ENCODE data around the gene VANGL1. TPM values are rescaled to one million over a fixed set of nuclear protein-coding genes. Genes with fewer than 3 reads are reported as not detected.

The VANGL1 gene
- total RNA-seq, 1 donor from 2014 or later: 15.2 TPM

DNA sequence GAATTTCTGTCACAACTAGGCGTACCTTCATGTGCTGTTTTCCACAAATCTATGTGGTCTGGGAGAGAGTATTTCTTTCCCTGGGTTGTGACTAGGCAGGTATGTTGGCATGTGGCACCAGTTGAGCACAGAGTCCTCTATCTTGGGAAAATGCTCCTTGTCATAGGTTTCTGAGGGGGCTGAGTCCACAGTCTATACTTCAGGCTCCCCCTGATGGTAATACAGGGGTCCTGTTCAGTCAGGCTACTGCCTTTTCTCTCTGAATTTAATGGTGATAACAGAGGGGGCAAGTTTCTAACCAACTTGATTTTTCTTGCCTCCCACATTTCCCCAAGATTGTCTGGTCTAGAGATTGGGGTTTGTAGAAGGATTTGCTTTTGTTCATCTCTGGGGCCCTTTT is 35.8 kb downstream of the VANGL1 start:
- Histone ChIP-seq H3K4me3 (ENCODE audit: low read depth, low read length) (no peak overlapping the region), H3K36me3 (ENCODE audit: control insufficient read depth, insufficient read depth, low read length) (no peaks in the 10 kb centered on the region), H3K27me3 (ENCODE audit: control insufficient read depth, insufficient read depth, low read length) (no peaks in the 10 kb centered on the region)
- TF ChIP-seq, protein P1, sequence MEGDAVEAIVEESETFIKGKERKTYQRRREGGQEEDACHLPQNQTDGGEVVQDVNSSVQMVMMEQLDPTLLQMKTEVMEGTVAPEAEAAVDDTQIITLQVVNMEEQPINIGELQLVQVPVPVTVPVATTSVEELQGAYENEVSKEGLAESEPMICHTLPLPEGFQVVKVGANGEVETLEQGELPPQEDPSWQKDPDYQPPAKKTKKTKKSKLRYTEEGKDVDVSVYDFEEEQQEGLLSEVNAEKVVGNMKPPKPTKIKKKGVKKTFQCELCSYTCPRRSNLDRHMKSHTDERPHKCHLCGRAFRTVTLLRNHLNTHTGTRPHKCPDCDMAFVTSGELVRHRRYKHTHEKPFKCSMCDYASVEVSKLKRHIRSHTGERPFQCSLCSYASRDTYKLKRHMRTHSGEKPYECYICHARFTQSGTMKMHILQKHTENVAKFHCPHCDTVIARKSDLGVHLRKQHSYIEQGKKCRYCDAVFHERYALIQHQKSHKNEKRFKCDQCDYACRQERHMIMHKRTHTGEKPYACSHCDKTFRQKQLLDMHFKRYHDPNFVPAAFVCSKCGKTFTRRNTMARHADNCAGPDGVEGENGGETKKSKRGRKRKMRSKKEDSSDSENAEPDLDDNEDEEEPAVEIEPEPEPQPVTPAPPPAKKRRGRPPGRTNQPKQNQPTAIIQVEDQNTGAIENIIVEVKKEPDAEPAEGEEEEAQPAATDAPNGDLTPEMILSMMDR (IDR thresholded peaks at IDR 0.05; ENCODE audit: insufficient read depth, low read length, poor library complexity, severe bottlenecking): no peak
- no peak for DNase-seq (ENCODE audit: low read depth)

GRCh38 chr1:115678141-115678540 is 36.4 kb downstream of the VANGL1 start:
- no peaks in the 10 kb centered on the region for H3K27me3 ChIP-seq (ENCODE audit: control insufficient read depth, insufficient read depth, low read length)
- H3K36me3 ChIP-seq (ENCODE audit: control insufficient read depth, insufficient read depth, low read length): no peaks in the 10 kb centered on the region
- DNase-seq (ENCODE audit: low read depth): no peak
- H3K4me3 ChIP-seq (ENCODE audit: low read depth, low read length): no peak overlapping the region
- TF ChIP-seq, protein P1 (IDR thresholded peaks at IDR 0.05; ENCODE audit: insufficient read depth, low read length, poor library complexity, severe bottlenecking): no peak

DNA sequence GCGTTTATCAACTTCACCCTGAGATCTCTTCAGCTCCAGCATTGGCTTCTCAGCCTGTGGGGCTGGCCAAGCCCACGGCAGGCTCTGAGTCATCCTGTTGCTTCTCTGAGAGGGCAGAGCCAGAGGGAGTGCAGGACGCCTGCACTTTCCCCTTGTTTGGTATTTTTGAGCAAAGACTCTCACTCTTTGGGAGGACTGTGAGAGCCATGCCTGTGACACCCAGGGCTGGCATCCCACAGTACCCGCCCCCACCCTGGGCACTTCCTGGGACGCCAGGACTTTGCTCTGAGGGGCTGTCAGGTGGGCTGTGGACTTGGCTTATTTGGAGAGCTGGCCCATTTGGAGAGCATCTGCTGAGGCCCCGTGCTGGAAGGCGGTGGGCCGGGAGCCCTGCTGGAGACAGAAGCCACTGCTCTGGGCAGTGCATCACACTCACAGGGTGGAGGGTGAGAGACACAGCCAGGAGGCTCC is 37.4 kb downstream of the VANGL1 start:
- no peak for DNase-seq (ENCODE audit: low read depth)
- no peak overlapping the region for H3K4me3 ChIP-seq (ENCODE audit: low read depth, low read length)
- TF ChIP-seq, protein P1 (IDR thresholded peaks at IDR 0.05; ENCODE audit: insufficient read depth, low read length, poor library complexity, severe bottlenecking): no peak
- no peaks in the 10 kb centered on the region for H3K36me3 ChIP-seq (ENCODE audit: control insufficient read depth, insufficient read depth, low read length)
- H3K27me3 ChIP-seq (ENCODE audit: control insufficient read depth, insufficient read depth, low read length): no peaks in the 10 kb centered on the region

DNA sequence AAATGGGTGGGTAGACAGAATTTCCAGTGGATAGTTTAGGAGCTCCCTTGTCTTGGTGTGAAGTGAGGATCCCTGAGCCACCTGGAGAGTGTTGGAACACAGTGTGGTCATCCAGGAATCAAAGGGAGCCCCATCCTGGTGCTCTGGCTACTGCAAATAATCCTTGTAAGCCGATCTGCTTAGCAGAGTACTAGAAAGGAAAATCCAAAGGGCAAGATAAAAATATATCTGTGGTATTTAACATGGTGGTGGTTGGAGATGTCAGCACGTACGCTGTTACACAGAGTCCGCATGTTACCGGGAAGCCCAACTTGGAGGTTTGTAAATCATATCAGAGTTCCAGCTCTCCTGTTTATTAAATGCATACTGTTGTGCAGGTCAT is 39.0 kb downstream of the VANGL1 start:
- Histone ChIP-seq H3K27me3 (ENCODE audit: control insufficient read depth, insufficient read depth, low read length) (no peaks in the 10 kb centered on the region), H3K36me3 (ENCODE audit: control insufficient read depth, insufficient read depth, low read length) (no peaks in the 10 kb centered on the region), H3K4me3 (ENCODE audit: low read depth, low read length) (no peak overlapping the region)
- TF ChIP-seq, protein P1 (IDR thresholded peaks at IDR 0.05; ENCODE audit: insufficient read depth, low read length, poor library complexity, severe bottlenecking): no peak
- DNase-seq (ENCODE audit: low read depth): no peak

DNA sequence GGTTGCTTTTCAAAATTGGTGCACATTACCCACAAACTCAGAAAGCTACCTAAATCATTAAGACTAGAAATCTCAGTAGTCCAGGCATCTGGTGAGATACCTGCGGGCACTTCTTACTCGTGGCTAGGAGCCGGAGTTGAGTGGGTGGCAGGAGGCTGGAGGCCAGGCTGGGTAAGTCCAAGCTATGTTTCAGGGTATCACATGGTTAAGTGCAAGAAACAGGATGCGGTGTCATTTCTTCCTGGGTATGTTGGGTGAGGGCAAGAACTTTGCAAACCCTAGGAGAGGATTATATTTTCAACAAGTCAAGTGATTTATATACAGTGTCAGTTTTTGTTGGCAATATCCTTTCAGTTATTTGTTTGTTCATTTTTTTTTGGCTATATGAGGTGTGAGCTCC is 41.0 kb downstream of the VANGL1 start:
- H3K36me3 ChIP-seq (ENCODE audit: control insufficient read depth, insufficient read depth, low read length): no peaks in the 10 kb centered on the region
- TF ChIP-seq, protein P1 (IDR thresholded peaks at IDR 0.05; ENCODE audit: insufficient read depth, low read length, poor library complexity, severe bottlenecking): no peak
- DNase-seq (ENCODE audit: low read depth): no peak
- H3K4me3 ChIP-seq (ENCODE audit: low read depth, low read length): no peak overlapping the region
- no peaks in the 10 kb centered on the region for H3K27me3 ChIP-seq (ENCODE audit: control insufficient read depth, insufficient read depth, low read length)

- TF ChIP-seq, protein P1 (IDR thresholded peaks at IDR 0.05; ENCODE audit: insufficient read depth, low read length, poor library complexity, severe bottlenecking): no peak
- Histone ChIP-seq H3K27me3 (ENCODE audit: control insufficient read depth, insufficient read depth, low read length) (no peaks in the 10 kb centered on the region), H3K4me3 (ENCODE audit: low read depth, low read length) (no peak overlapping the region), H3K36me3 (ENCODE audit: control insufficient read depth, insufficient read depth, low read length) (no peaks in the 10 kb centered on the region)
- DNase-seq (ENCODE audit: low read depth): no peak
These were observed 43.4 kb downstream of the VANGL1 start for GRCh38 chr1:115685029-115685705.
